H1 (cell line): ENCODE measurements around the gene OTUD1. TPM values are rescaled to one million over a fixed set of nuclear protein-coding genes. Genes with fewer than 3 reads are reported as not detected.

ENCODE experiments used
- CBX8 ChIP-seq: fragments of 300-800, 300-1000 bp; sonication (generic); IDR thresholded peaks from 2 replicates; pipeline ENCODE4 v1.7.1; 2016; ENCODE audit warnings: low read depth, low read length, borderline replicate concordance
- CREB1 ChIP-seq: IDR thresholded peaks from 2 replicates; pipeline ENCODE4 v1.6.1; 2012; ENCODE audit warnings: inconsistent platforms
- JUND ChIP-seq: IDR thresholded peaks from 2 replicates; pipeline ENCODE4 v1.6.1; 2011; ENCODE audit warnings: mild to moderate bottlenecking, improper control_type of control experiment, low read length
- TAF1 ChIP-seq: IDR thresholded peaks from 2 replicates; pipeline ENCODE4 v1.6.1; 2011; ENCODE audit warnings: mild to moderate bottlenecking, low read depth, low read length
- ZNF274 ChIP-seq: IDR thresholded peaks from 2 replicates; pipeline ENCODE4 v1.7.0; 2012; ENCODE audit warnings: low read length, borderline replicate concordance; ENCODE audit errors: extremely low read depth
- polyA plus RNA-seq, 7 experiments: library from polyadenylated mRNA; depleted of rRNA in 3 of 7; stranded (reverse) in 5 of 7; unstranded in 2 of 7; fragments of >200 nt in 5 of 7; fragments of 200-250 nt in 2 of 7; gene quantifications; 1 replicate in 5 of 7; 2 replicates in 1 of 7; 4 replicates in 1 of 7; pipeline versions ENCODE4 v1.2.1 to v1.2.3, GENCODE V29; 2011 to 2013; ENCODE audit warnings: missing spikeins in 2 of 7, mixed read lengths in 2 of 7
- total RNA-seq: library from RNA; stranded (reverse); fragmentation: NEBNext Ultra II Directional; extraction: Animal tissue kit (Norgen Biotek cat#: 25700); gene quantifications from 2 replicates; pipeline ENCODE4 v1.2.1, GENCODE V29; 2021
- TF ChIP-seq, protein P1 (sequence below): fragments of 300-600 bp; sonication (generic); IDR thresholded peaks from 2 replicates; pipeline ENCODE4 v1.7.1; 2012; ENCODE audit warnings: low read length, moderate library complexity, mild to moderate bottlenecking, inconsistent platforms; ENCODE audit not compliant: insufficient replicate concordance

Gene OTUD1
- total and polyA plus RNA-seq, 2 of the 8 experiments (the other 6 are each of a cell fraction or from before 2014, with no cell fraction given) = 1.3 to 7.1 TPM

DNA sequence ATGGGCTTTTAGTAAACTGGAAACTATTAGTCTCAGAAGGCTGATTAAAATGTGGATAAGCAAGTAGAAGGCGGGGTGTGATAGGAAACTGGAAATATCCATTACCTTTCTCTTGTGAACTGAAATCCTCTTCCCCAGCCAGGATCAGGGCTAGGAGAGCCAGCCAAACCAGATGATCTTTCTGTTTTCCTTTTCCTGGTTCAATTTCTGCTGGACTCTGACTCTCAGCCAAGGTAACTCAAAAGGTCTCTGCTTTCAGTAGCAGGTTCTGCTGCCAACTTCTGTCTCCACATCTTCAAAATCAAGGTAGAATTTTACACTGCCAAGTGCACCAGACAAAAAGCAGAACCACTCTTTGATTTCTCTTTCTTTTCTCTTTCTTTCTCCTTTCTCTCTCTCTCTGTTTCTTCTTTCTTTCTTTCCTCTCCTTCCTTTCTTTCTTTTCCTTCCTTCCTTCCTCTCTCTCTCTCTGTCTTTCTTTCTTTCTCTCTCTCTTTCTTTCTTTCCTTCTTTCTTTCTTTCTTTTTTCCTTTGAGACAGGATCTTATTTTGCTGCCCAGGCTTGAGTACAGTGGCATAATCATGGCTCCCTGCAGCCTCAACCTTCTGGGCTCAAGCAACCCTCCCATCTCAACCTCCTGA is 30.8 kb downstream of the OTUD1 start (continued):
- TF ChIP-seq, protein P1, sequence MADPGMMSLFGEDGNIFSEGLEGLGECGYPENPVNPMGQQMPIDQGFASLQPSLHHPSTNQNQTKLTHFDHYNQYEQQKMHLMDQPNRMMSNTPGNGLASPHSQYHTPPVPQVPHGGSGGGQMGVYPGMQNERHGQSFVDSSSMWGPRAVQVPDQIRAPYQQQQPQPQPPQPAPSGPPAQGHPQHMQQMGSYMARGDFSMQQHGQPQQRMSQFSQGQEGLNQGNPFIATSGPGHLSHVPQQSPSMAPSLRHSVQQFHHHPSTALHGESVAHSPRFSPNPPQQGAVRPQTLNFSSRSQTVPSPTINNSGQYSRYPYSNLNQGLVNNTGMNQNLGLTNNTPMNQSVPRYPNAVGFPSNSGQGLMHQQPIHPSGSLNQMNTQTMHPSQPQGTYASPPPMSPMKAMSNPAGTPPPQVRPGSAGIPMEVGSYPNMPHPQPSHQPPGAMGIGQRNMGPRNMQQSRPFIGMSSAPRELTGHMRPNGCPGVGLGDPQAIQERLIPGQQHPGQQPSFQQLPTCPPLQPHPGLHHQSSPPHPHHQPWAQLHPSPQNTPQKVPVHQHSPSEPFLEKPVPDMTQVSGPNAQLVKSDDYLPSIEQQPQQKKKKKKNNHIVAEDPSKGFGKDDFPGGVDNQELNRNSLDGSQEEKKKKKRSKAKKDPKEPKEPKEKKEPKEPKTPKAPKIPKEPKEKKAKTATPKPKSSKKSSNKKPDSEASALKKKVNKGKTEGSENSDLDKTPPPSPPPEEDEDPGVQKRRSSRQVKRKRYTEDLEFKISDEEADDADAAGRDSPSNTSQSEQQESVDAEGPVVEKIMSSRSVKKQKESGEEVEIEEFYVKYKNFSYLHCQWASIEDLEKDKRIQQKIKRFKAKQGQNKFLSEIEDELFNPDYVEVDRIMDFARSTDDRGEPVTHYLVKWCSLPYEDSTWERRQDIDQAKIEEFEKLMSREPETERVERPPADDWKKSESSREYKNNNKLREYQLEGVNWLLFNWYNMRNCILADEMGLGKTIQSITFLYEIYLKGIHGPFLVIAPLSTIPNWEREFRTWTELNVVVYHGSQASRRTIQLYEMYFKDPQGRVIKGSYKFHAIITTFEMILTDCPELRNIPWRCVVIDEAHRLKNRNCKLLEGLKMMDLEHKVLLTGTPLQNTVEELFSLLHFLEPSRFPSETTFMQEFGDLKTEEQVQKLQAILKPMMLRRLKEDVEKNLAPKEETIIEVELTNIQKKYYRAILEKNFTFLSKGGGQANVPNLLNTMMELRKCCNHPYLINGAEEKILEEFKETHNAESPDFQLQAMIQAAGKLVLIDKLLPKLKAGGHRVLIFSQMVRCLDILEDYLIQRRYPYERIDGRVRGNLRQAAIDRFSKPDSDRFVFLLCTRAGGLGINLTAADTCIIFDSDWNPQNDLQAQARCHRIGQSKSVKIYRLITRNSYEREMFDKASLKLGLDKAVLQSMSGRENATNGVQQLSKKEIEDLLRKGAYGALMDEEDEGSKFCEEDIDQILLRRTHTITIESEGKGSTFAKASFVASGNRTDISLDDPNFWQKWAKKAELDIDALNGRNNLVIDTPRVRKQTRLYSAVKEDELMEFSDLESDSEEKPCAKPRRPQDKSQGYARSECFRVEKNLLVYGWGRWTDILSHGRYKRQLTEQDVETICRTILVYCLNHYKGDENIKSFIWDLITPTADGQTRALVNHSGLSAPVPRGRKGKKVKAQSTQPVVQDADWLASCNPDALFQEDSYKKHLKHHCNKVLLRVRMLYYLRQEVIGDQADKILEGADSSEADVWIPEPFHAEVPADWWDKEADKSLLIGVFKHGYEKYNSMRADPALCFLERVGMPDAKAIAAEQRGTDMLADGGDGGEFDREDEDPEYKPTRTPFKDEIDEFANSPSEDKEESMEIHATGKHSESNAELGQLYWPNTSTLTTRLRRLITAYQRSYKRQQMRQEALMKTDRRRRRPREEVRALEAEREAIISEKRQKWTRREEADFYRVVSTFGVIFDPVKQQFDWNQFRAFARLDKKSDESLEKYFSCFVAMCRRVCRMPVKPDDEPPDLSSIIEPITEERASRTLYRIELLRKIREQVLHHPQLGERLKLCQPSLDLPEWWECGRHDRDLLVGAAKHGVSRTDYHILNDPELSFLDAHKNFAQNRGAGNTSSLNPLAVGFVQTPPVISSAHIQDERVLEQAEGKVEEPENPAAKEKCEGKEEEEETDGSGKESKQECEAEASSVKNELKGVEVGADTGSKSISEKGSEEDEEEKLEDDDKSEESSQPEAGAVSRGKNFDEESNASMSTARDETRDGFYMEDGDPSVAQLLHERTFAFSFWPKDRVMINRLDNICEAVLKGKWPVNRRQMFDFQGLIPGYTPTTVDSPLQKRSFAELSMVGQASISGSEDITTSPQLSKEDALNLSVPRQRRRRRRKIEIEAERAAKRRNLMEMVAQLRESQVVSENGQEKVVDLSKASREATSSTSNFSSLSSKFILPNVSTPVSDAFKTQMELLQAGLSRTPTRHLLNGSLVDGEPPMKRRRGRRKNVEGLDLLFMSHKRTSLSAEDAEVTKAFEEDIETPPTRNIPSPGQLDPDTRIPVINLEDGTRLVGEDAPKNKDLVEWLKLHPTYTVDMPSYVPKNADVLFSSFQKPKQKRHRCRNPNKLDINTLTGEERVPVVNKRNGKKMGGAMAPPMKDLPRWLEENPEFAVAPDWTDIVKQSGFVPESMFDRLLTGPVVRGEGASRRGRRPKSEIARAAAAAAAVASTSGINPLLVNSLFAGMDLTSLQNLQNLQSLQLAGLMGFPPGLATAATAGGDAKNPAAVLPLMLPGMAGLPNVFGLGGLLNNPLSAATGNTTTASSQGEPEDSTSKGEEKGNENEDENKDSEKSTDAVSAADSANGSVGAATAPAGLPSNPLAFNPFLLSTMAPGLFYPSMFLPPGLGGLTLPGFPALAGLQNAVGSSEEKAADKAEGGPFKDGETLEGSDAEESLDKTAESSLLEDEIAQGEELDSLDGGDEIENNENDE = no peak
- TF ChIP-seq ZNF274 = no peak
- TF ChIP-seq CBX8 = no peak
- no peak for TF ChIP-seq TAF1
- TF ChIP-seq JUND = no peak
- no peak for TF ChIP-seq CREB1
